ENCODE data around the gene C3. TPM values are rescaled to one million over a fixed set of nuclear protein-coding genes. Genes with fewer than 3 reads are reported as not detected.
"Not testable (repeated sequence)": the region's sequence is repeated elsewhere in the genome, so short reads cannot be mapped to it uniquely, and the experiment has no call there.

The C3 gene
- total RNA-seq, 2 experiments from 2014 or later, result 0.93 to 1.0 TPM

- ATAC-seq, result no peak
- ChIA-PET POLR2A (no interaction called here), CTCF (interaction anchor here (0.6 kb wide), 2 partner anchors 16 to 335 kb away, joined by 3 read pairs; no protein-coding TSS in a partner anchor)
- H3K36me3 Mint-ChIP-seq (ENCODE audit: low read depth), result peaks cover 30% of the 10 kb centered on the region
- no peaks in the 10 kb centered on the region for H3K27me3 Mint-ChIP-seq
- H3K27ac Mint-ChIP-seq, result no peak overlapping the region
- intact Hi-C loops (cut with DNase I, micrococcal nuclease), result no loop called here
- DNase-seq, result no peak
- no peak overlapping the region for H3K4me3 Mint-ChIP-seq
- H3K9me3 Mint-ChIP-seq (ENCODE audit: low read depth), result no peaks in the 10 kb centered on the region
- H3K4me1 Mint-ChIP-seq, result peaks cover 10% of the 10 kb centered on the region
Observed at GRCh38 chr19:6760606-6761005, 40.2 kb upstream of the C3 start.

- Mint-ChIP-seq H3K36me3 (ENCODE audit: low read depth) (peaks cover 46% of the 10 kb centered on the region), H3K4me1 (peaks cover 13% of the 10 kb centered on the region), H3K9me3 (ENCODE audit: low read depth) (no peaks in the 10 kb centered on the region), H3K27ac (no peak overlapping the region), H3K4me3 (no peak overlapping the region), H3K27me3 (no peaks in the 10 kb centered on the region)
- intact Hi-C loops (cut with DNase I, micrococcal nuclease), result no loop called here
- ChIA-PET POLR2A (interaction anchor here (1.1 to 1.2 kb wide), 2 partner anchors 17 to 107 kb away, joined by 3 read pairs; partner anchors contain the start of gene GPR108), CTCF (interaction anchor here (0.5 kb wide), 1 partner anchor 94 kb away, joined by 3 read pairs; no protein-coding TSS in a partner anchor)
- DNase-seq (no peak), ATAC-seq (no peak)
Observed at GRCh38 chr19:6754653-6755463, 34.4 kb upstream of the C3 start.

DNA sequence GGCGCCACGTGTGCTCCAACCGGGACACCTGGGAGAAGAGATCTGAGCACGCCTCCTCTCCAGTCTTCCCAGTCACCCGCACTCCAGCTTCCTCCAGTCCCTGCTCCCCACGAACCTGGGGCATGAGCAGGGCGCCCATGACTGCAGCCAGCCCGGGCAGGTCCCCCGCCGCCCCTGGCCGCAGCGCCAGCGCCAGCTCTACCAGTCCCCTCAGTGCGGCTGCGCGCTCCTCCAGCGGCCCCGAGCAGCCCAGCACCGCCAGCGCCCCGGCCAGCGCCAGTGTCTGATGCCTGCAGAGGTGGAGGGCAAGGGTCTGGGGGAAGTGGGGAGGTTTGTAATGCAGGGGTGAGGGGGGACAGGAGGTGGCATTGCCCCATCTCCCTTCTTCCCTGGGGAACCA, 33.7 kb upstream of the C3 start:
- CTCF ChIA-PET, result interaction anchor here (0.5 kb wide), 1 partner anchor 95 kb away, joined by 3 read pairs; no protein-coding TSS in a partner anchor
- Mint-ChIP-seq H3K27me3 (no peaks in the 10 kb centered on the region), H3K9me3 (ENCODE audit: low read depth) (no peaks in the 10 kb centered on the region), H3K4me1 (peaks cover 13% of the 10 kb centered on the region), H3K36me3 (ENCODE audit: low read depth) (peaks cover 46% of the 10 kb centered on the region), H3K27ac (no peak overlapping the region), H3K4me3 (no peak overlapping the region)
- POLR2A ChIA-PET, result interaction anchor here (1.1 kb wide), 1 partner anchor 107 kb away, joined by 3 read pairs; no protein-coding TSS in a partner anchor
- DNase-seq (no peak), ATAC-seq (no peak)
- intact Hi-C loops (cut with DNase I, micrococcal nuclease), result no loop called here

- peak; percentile 94 for ATAC-seq
- no peaks in the 10 kb centered on the region for H3K27me3 Mint-ChIP-seq
- H3K36me3 Mint-ChIP-seq (ENCODE audit: low read depth), result peaks cover 46% of the 10 kb centered on the region
- H3K27ac Mint-ChIP-seq, result peak overlapping the region; percentile 47
- ChIA-PET CTCF (interaction anchor here (1.0 kb wide), 1 partner anchor 237 kb away, joined by 3 read pairs; no protein-coding TSS in a partner anchor), POLR2A (interaction anchor here (0.7 to 1.1 kb wide), 2 partner anchors 19 to 108 kb away, joined by 3 read pairs; no protein-coding TSS in a partner anchor)
- H3K4me1 Mint-ChIP-seq, result peaks cover 13% of the 10 kb centered on the region
- peak; percentile 93 for DNase-seq
- intact Hi-C loops (cut with DNase I, micrococcal nuclease), result loop anchor here (1.0 to 2.0 kb wide), 8 partner anchors 14 to 328 kb away; partner anchors contain the start of genes SH2D3A (in 2 of the 2) and TRIP10 (in 2 of the 2)
- H3K4me3 Mint-ChIP-seq, result peak overlapping the region; percentile 59
- no peaks in the 10 kb centered on the region for H3K9me3 Mint-ChIP-seq (ENCODE audit: low read depth)
Observed at GRCh38 chr19:6753178-6754031, 33.0 kb upstream of the C3 start.

GRCh38 chr19:6752256-6753177, 32.1 kb upstream of the C3 start:
- H3K36me3 Mint-ChIP-seq (ENCODE audit: low read depth), result peaks cover 48% of the 10 kb centered on the region
- H3K27me3 Mint-ChIP-seq, result no peaks in the 10 kb centered on the region
- H3K4me3 Mint-ChIP-seq, result no peak overlapping the region
- H3K27ac Mint-ChIP-seq, result peak overlapping the region; percentile 37
- POLR2A ChIA-PET, result interaction anchor here (0.7 kb wide), 1 partner anchor 20 kb away, joined by 3 read pairs; no protein-coding TSS in a partner anchor
- DNase-seq (no peak), ATAC-seq (no peak)
- intact Hi-C loops (cut with DNase I, micrococcal nuclease), result loop anchor here (1.0 to 2.0 kb wide), 8 partner anchors 13 to 327 kb away; partner anchors contain the start of genes SH2D3A (in 2 of the 2) and TRIP10 (in 2 of the 2)
- CTCF ChIA-PET, result interaction anchor here (0.5 to 1.0 kb wide), 2 partner anchors 26 to 236 kb away, joined by 3 read pairs; no protein-coding TSS in a partner anchor
- no peaks in the 10 kb centered on the region for H3K9me3 Mint-ChIP-seq (ENCODE audit: low read depth)
- H3K4me1 Mint-ChIP-seq, result peaks cover 13% of the 10 kb centered on the region

DNA sequence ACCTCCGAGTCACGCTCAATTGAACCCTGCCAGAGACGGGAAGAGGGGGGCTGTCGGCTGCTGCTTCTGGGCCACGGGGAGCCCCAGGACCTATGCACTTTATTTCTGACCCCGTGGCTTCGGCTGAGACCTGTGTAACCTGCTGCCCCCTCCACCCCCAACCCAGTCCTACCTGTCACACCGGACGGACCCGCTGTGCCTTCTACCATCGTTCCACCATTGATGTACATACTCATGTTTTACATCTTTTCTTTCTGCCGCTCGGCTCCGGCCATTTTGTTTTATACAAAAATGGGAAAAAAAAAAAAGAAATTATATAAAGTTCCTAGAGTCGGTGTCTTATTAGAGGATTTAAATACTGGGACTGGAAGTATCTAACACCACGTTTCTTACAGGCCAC, 30.7 kb upstream of the C3 start:
- peaks cover 11% of the 10 kb centered on the region for H3K4me1 Mint-ChIP-seq
- no peak overlapping the region for H3K4me3 Mint-ChIP-seq
- peaks cover 53% of the 10 kb centered on the region for H3K36me3 Mint-ChIP-seq (ENCODE audit: low read depth)
- CTCF ChIA-PET, result no interaction called here
- DNase-seq, result no peak
- intact Hi-C loops (cut with DNase I, micrococcal nuclease), result no loop called here
- POLR2A ChIA-PET, result no interaction called here
- no peaks in the 10 kb centered on the region for H3K9me3 Mint-ChIP-seq (ENCODE audit: low read depth)
- H3K27me3 Mint-ChIP-seq, result no peaks in the 10 kb centered on the region
- ATAC-seq, result no peak
- no peak overlapping the region for H3K27ac Mint-ChIP-seq

GRCh38 chr19:6750062-6750461, 29.6 kb upstream of the C3 start:
- ATAC-seq, result no peak

GRCh38 chr19:6748543-6748942, 28.1 kb upstream of the C3 start:
- H3K27ac Mint-ChIP-seq; CTCF ChIA-PET; H3K4me1 Mint-ChIP-seq; intact Hi-C loops (cut with DNase I, micrococcal nuclease); H3K9me3 Mint-ChIP-seq (ENCODE audit: low read depth); H3K27me3 Mint-ChIP-seq; H3K4me3 Mint-ChIP-seq; POLR2A ChIA-PET; DNase-seq; ATAC-seq: not testable (repeated sequence)
- peaks cover 54% of the 10 kb centered on the region for H3K36me3 Mint-ChIP-seq (ENCODE audit: low read depth)

More at GRCh38 chr19:6750062-6750461, 29.6 kb upstream of the C3 start:
- Mint-ChIP-seq H3K4me1 (peaks cover 11% of the 10 kb centered on the region), H3K36me3 (ENCODE audit: low read depth) (peaks cover 58% of the 10 kb centered on the region), H3K9me3 (ENCODE audit: low read depth) (no peaks in the 10 kb centered on the region), H3K27me3 (no peaks in the 10 kb centered on the region), H3K27ac (no peak overlapping the region), H3K4me3 (no peak overlapping the region)
- POLR2A ChIA-PET, result no interaction called here
- CTCF ChIA-PET, result interaction anchor here (0.6 to 1.1 kb wide), 3 partner anchors 12 to 233 kb away, joined by 3 read pairs; partner anchors contain the start of gene GPR108
- no peak for DNase-seq
- intact Hi-C loops (cut with DNase I, micrococcal nuclease), result no loop called here

- peaks cover 55% of the 10 kb centered on the region for H3K36me3 Mint-ChIP-seq (ENCODE audit: low read depth)
- H3K4me1 Mint-ChIP-seq, result peaks cover 8% of the 10 kb centered on the region
- ChIA-PET CTCF (no interaction called here), POLR2A (no interaction called here)
- H3K27me3 Mint-ChIP-seq, result no peaks in the 10 kb centered on the region
- ATAC-seq (no peak), DNase-seq (no peak)
- H3K4me3 Mint-ChIP-seq, result no peak overlapping the region
- no peaks in the 10 kb centered on the region for H3K9me3 Mint-ChIP-seq (ENCODE audit: low read depth)
- intact Hi-C loops (cut with DNase I, micrococcal nuclease), result no loop called here
- H3K27ac Mint-ChIP-seq, result no peak overlapping the region
Observed at GRCh38 chr19:6745965-6746364, 25.5 kb upstream of the C3 start.

- intact Hi-C loops (cut with DNase I, micrococcal nuclease), result no loop called here
- H3K4me3 Mint-ChIP-seq, result no peak overlapping the region
- no peaks in the 10 kb centered on the region for H3K27me3 Mint-ChIP-seq
- peaks cover 10% of the 10 kb centered on the region for H3K4me1 Mint-ChIP-seq
- ChIA-PET POLR2A (no interaction called here), CTCF (interaction anchor here (1.0 to 2.2 kb wide), 3 partner anchors 11 to 119 kb away, joined by 4 to 6 read pairs (median 5); no protein-coding TSS in a partner anchor)
- peaks cover 52% of the 10 kb centered on the region for H3K36me3 Mint-ChIP-seq (ENCODE audit: low read depth)
- ATAC-seq (no peak), DNase-seq (no peak)
- no peaks in the 10 kb centered on the region for H3K9me3 Mint-ChIP-seq (ENCODE audit: low read depth)
- no peak overlapping the region for H3K27ac Mint-ChIP-seq
Observed at GRCh38 chr19:6744381-6745301, 24.2 kb upstream of the C3 start.

All from activated CD4-positive, alpha-beta T cell treated with anti-CD3 and anti-CD28 coated beads for 36 hours (primary cell).